ENCODE data around the gene GLCCI1. TPM values are rescaled to one million over a fixed set of nuclear protein-coding genes. Genes with fewer than 3 reads are reported as not detected.

GLCCI1 gene
- total RNA-seq, 2 donors from 2014 or later = 5.8 to 15.6 TPM

GRCh38 chr7:8022628-8023027 is 54.0 kb downstream of the GLCCI1 start:
- no peak for TF ChIP-seq CTCF (IDR thresholded peaks at IDR 0.05)
- Histone ChIP-seq H3K9me3 (peaks cover 4% of the 10 kb centered on the region), H3K27me3 (replicated peaks; ENCODE audit: insufficient read depth) (no peaks in the 10 kb centered on the region), H3K4me1 (ENCODE audit: control insufficient read depth in 1 of 2, low read depth in 2 of 2) (no peaks in the 10 kb centered on the region), H3K4me3 (no peak overlapping the region), H3K36me3 (peaks cover 4% of the 10 kb centered on the region), H3K27ac (no peak overlapping the region)
- ATAC-seq (ENCODE audit: insufficient number of reproducible peaks, low FRiP score, low read depth) = no peak
- DNase-seq (ENCODE audit: low spot score) = no peak

- no peak for DNase-seq (ENCODE audit: low spot score)
- no peak overlapping the region for H3K27ac ChIP-seq
- no peak for TF ChIP-seq CTCF (IDR thresholded peaks at IDR 0.05)
- no peaks in the 10 kb centered on the region for H3K4me1 ChIP-seq (ENCODE audit: control insufficient read depth in 1 of 2, low read depth in 2 of 2)
- no peaks in the 10 kb centered on the region for H3K36me3 ChIP-seq
- H3K9me3 ChIP-seq = no peaks in the 10 kb centered on the region
- H3K27me3 ChIP-seq (replicated peaks; ENCODE audit: insufficient read depth) = no peaks in the 10 kb centered on the region
- no peak for ATAC-seq (ENCODE audit: insufficient number of reproducible peaks, low FRiP score, low read depth)
- no peak overlapping the region for H3K4me3 ChIP-seq
Measured at GRCh38 chr7:8035192-8035591, 66.6 kb downstream of the GLCCI1 start.

- ATAC-seq (ENCODE audit: insufficient number of reproducible peaks, low FRiP score, low read depth) = no peak
- no peak overlapping the region for H3K4me3 ChIP-seq
- no peak for TF ChIP-seq CTCF (IDR thresholded peaks at IDR 0.05)
- H3K27ac ChIP-seq = no peak overlapping the region
- H3K27me3 ChIP-seq (replicated peaks; ENCODE audit: insufficient read depth) = no peaks in the 10 kb centered on the region
- H3K9me3 ChIP-seq = no peaks in the 10 kb centered on the region
- DNase-seq (ENCODE audit: low spot score) = no peak
- peaks cover 3% of the 10 kb centered on the region for H3K36me3 ChIP-seq
- H3K4me1 ChIP-seq (ENCODE audit: control insufficient read depth in 1 of 2, low read depth in 2 of 2) = no peaks in the 10 kb centered on the region
Measured at GRCh38 chr7:8035647-8036518, 67.3 kb downstream of the GLCCI1 start.

- Histone ChIP-seq H3K9me3 (no peaks in the 10 kb centered on the region), H3K4me1 (ENCODE audit: control insufficient read depth in 1 of 2, low read depth in 2 of 2) (no peaks in the 10 kb centered on the region), H3K27me3 (replicated peaks; ENCODE audit: insufficient read depth) (no peaks in the 10 kb centered on the region), H3K27ac (no peak overlapping the region), H3K4me3 (no peak overlapping the region), H3K36me3 (peaks cover 4% of the 10 kb centered on the region)
- no peak for DNase-seq (ENCODE audit: low spot score)
- TF ChIP-seq CTCF (IDR thresholded peaks at IDR 0.05) = no peak
- no peak for ATAC-seq (ENCODE audit: insufficient number of reproducible peaks, low FRiP score, low read depth)
Measured at GRCh38 chr7:8037151-8037550, 68.6 kb downstream of the GLCCI1 start.

- Histone ChIP-seq H3K4me3 (no peak overlapping the region), H3K27me3 (replicated peaks; ENCODE audit: insufficient read depth) (no peaks in the 10 kb centered on the region), H3K36me3 (peaks cover 4% of the 10 kb centered on the region), H3K9me3 (no peaks in the 10 kb centered on the region), H3K4me1 (ENCODE audit: control insufficient read depth in 1 of 2, low read depth in 2 of 2) (no peaks in the 10 kb centered on the region), H3K27ac (no peak overlapping the region)
- ATAC-seq (ENCODE audit: insufficient number of reproducible peaks, low FRiP score, low read depth) (no peak), DNase-seq (ENCODE audit: low spot score) (no peak)
- no peak for TF ChIP-seq CTCF (IDR thresholded peaks at IDR 0.05)
Measured at GRCh38 chr7:8040768-8041369, 72.3 kb downstream of the GLCCI1 start.
